GM06990 (cell line): Measurements from ENCODE around the gene RAB9A.
A peak's percentile ranks its signal among the peaks of the same experiment; 100 is the strongest.

Experiments
- DNase-seq: peaks from one replicate; pipeline ENCODE4 v3.0.0-alpha.2; 2011; ENCODE audit not compliant: insufficient read length; ENCODE audit errors: extremely low read depth
- H3K27me3 ChIP-seq: replicated peaks from 2 replicates; pipeline ENCODE4 v1.6.0; 2011; ENCODE audit warnings: low read length; ENCODE audit not compliant: control insufficient read depth, insufficient read depth
- H3K36me3 ChIP-seq: 2 replicates; pipeline ENCODE4 v1.5.1; 2011; ENCODE audit warnings: low read length; ENCODE audit not compliant: control insufficient read depth, insufficient read depth
- H3K4me3 ChIP-seq: replicated peaks from 2 replicates; pipeline ENCODE4 v1.5.1; 2011; ENCODE audit warnings: low read depth, mild to moderate bottlenecking, control low read depth, low read length
- CTCF ChIP-seq: IDR thresholded peaks from 2 replicates; pipeline ENCODE4 v1.5.1; 2011; ENCODE audit warnings: low read length, control low read depth, mild to moderate bottlenecking, inconsistent platforms; ENCODE audit not compliant: insufficient read depth, poor library complexity, severe bottlenecking

The RAB9A gene

GRCh38 chrX:13747836-13748235, 58.9 kb downstream of the RAB9A start:
- TF ChIP-seq CTCF = peak; percentile 56
- Histone ChIP-seq H3K36me3 (peaks cover 4% of the 10 kb centered on the region), H3K4me3 (no peak overlapping the region), H3K27me3 (no peaks in the 10 kb centered on the region)
- DNase-seq = no peak

- no peak for TF ChIP-seq CTCF
- H3K27me3 ChIP-seq = no peaks in the 10 kb centered on the region
- peaks cover 4% of the 10 kb centered on the region for H3K36me3 ChIP-seq
- no peak overlapping the region for H3K4me3 ChIP-seq
- no peak for DNase-seq
Measured at GRCh38 chrX:13748486-13748885, 59.6 kb downstream of the RAB9A start.

GRCh38 chrX:13750204-13750603, 61.3 kb downstream of the RAB9A start:
- DNase-seq = no peak
- H3K4me3 ChIP-seq = no peak overlapping the region
- no peaks in the 10 kb centered on the region for H3K27me3 ChIP-seq
- peak; percentile 63 for TF ChIP-seq CTCF
- H3K36me3 ChIP-seq = peaks cover 4% of the 10 kb centered on the region

GRCh38 chrX:13750812-13751211, 61.9 kb downstream of the RAB9A start:
- Histone ChIP-seq H3K36me3 (peaks cover 4% of the 10 kb centered on the region), H3K4me3 (no peak overlapping the region), H3K27me3 (no peaks in the 10 kb centered on the region)
- DNase-seq = no peak
- no peak for TF ChIP-seq CTCF

- TF ChIP-seq CTCF = no peak
- H3K36me3 ChIP-seq = peaks cover 3% of the 10 kb centered on the region
- no peak overlapping the region for H3K4me3 ChIP-seq
- no peak for DNase-seq
- no peaks in the 10 kb centered on the region for H3K27me3 ChIP-seq
Measured at GRCh38 chrX:13752141-13752540, 63.2 kb downstream of the RAB9A start.

- TF ChIP-seq CTCF = no peak
- Histone ChIP-seq H3K27me3 (no peaks in the 10 kb centered on the region), H3K4me3 (no peak overlapping the region), H3K36me3 (peaks cover 3% of the 10 kb centered on the region)
- DNase-seq = peak; percentile 56
Measured at GRCh38 chrX:13752646-13753045, 63.7 kb downstream of the RAB9A start.
